ENCODE results near the gene ATF1. TPM values are rescaled to one million over a fixed set of nuclear protein-coding genes. Genes with fewer than 3 reads are reported as not detected.
"Not testable (repeated sequence)": the region's sequence is repeated elsewhere in the genome, so short reads cannot be mapped to it uniquely, and the experiment has no call there.

ATF1 gene
- total and polyA plus RNA-seq, 12 donors = 4.2 to 31.9 (median 23.9) TPM

DNA sequence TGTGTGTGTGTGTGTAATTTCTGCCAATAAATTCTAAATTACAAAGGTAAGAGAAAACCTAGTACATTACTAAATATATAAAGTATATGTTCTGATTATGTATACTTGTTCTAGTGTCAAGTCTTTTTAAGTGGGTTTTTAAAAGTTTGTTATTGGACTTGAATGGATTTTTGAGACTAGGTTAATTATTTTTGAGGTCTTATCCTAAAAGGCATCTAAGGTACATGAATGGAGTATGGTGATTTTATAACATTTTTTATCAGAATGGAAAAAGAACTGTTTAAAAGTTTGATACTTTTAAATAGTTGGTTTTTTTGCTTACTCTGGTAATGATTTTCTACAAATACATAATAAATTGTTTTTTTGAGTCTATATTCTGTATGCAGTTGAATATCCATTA lies 56.3 kb downstream of the ATF1 start:
- intact Hi-C loops (cut with DNase I) = loop anchor here in 5 of 10 donors (5.0 to 10.0 kb wide), 2 partner anchors 53 to 525 kb away; partner anchors contain the start of gene CELA1 (in 5 of the 5)
- Histone ChIP-seq H3K36me3 (peaks cover 0 to 67% (median 25%) of the 10 kb centered on the region in 9 donors), H3K4me3 (no peak overlapping the region), H3K9me3 (no peaks in the 10 kb centered on the region), H3K27ac (no peak overlapping the region), H3K4me1 (peaks cover 0 to 4% (median 0%) of the 10 kb centered on the region in 9 donors), H3K27me3 (no peaks in the 10 kb centered on the region)
- TF ChIP-seq, protein P1, sequence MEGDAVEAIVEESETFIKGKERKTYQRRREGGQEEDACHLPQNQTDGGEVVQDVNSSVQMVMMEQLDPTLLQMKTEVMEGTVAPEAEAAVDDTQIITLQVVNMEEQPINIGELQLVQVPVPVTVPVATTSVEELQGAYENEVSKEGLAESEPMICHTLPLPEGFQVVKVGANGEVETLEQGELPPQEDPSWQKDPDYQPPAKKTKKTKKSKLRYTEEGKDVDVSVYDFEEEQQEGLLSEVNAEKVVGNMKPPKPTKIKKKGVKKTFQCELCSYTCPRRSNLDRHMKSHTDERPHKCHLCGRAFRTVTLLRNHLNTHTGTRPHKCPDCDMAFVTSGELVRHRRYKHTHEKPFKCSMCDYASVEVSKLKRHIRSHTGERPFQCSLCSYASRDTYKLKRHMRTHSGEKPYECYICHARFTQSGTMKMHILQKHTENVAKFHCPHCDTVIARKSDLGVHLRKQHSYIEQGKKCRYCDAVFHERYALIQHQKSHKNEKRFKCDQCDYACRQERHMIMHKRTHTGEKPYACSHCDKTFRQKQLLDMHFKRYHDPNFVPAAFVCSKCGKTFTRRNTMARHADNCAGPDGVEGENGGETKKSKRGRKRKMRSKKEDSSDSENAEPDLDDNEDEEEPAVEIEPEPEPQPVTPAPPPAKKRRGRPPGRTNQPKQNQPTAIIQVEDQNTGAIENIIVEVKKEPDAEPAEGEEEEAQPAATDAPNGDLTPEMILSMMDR (IDR thresholded peaks at IDR 0.05) = no peak
- DNase-seq (no peak), ATAC-seq (no peak)

DNA sequence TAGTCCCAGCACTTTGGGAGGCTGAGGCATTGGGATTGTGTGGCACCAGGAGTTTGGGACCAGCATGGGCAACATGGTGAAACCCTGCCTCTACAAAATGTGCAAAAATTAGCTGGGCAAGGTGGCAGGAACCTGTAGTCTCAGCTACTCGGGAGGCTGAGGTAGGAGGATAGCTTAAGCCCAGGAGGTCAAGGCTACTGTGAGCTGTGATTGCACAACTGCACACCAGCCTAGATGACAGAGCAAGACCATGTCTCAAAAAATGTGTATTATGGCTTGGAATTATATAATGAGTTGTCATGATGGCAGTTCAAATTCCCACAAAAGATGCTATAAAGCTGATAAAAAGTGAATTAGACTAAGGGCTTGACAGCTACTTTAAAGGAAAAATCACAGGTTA lies 58.2 kb downstream of the ATF1 start:
- no peak for DNase-seq
- Histone ChIP-seq H3K27me3 (no peaks in the 10 kb centered on the region), H3K27ac (no peak overlapping the region), H3K4me3 (no peak overlapping the region), H3K4me1 (peaks cover 0 to 14% (median 0%) of the 10 kb centered on the region in 9 donors), H3K36me3 (peaks cover 0 to 48% (median 10%) of the 10 kb centered on the region in 9 donors), H3K9me3 (no peaks in the 10 kb centered on the region)
- ATAC-seq = no peak
- WGBS, 2 donors = 92 to 100% methylated on average over 1 of the region's 1 CpG
- TF ChIP-seq, protein P1 (IDR thresholded peaks at IDR 0.05) = no peak
- intact Hi-C loops (cut with DNase I) = loop anchor here in 5 of 10 donors (5.0 to 10.0 kb wide), 2 partner anchors 55 to 523 kb away; partner anchors contain the start of gene CELA1 (in 5 of the 5)

GRCh38 chr12:50823724-50824123 lies 59.8 kb downstream of the ATF1 start:
- H3K27ac ChIP-seq = not testable (repeated sequence)
- WGBS, 2 donors = 88 to 92% methylated on average over 11 of the region's 11 CpGs

DNA sequence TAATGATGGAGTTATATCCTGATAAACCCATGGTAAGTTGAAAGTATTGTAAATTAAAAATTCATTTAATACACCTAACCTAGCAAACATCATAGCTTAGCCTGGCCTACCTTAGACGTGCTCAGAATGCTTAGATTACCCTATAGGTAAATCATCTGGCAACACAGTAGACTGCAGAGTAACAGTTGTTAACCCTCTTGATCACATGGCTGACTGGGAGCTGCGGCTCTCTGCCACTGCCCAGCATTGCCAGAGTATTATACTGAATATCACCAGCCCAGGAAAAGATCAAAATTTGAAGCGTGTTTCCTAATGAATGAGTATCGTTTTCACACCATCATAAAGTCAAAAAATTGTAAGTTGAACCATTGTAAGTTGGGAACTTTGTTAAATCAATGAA lies 61.0 kb downstream of the ATF1 start:
- DNase-seq (no peak), ATAC-seq (peak; percentile 13 to 60 (median 40))
- TF ChIP-seq, protein P1 (IDR thresholded peaks at IDR 0.05) = no peak
- Histone ChIP-seq H3K27me3 (no peaks in the 10 kb centered on the region), H3K27ac (peak overlapping the region in 6 of 10 donors; percentile 32 to 76 (median 54)), H3K36me3 (peaks cover 0 to 20% (median 0%) of the 10 kb centered on the region in 9 donors), H3K9me3 (no peaks in the 10 kb centered on the region), H3K4me1 (peaks cover 0 to 14% (median 0%) of the 10 kb centered on the region in 9 donors), H3K4me3 (no peak overlapping the region)
- intact Hi-C loops (cut with DNase I) = loop anchor here in 9 of 10 donors (1.0 to 10.0 kb wide), 11 partner anchors 58 to 522 kb away; partner anchors contain the start of gene CELA1 (in 6 of the 9)
- 46 to 48% methylated on average over 4 of the region's 4 CpGs for WGBS, 2 donors

More at GRCh38 chr12:50823724-50824123, 59.8 kb downstream of the ATF1 start:
- not testable (repeated sequence) for H3K27me3 ChIP-seq, ATAC-seq, H3K9me3 ChIP-seq, DNase-seq, H3K4me3 ChIP-seq
- intact Hi-C loops (cut with DNase I) = loop anchor here in 6 of 10 donors (1.0 to 10.0 kb wide), 5 partner anchors 56 to 521 kb away; partner anchors contain the start of gene CELA1 (in 5 of the 6)
- peaks cover 0 to 14% (median 0%) of the 10 kb centered on the region in 9 donors for H3K4me1 ChIP-seq
- H3K36me3 ChIP-seq = peaks cover 0 to 32% (median 8%) of the 10 kb centered on the region in 9 donors

GRCh38 chr12:50825372-50825838 lies 61.5 kb downstream of the ATF1 start:
- DNase-seq (no peak), ATAC-seq (peak; percentile 64 to 93 (median 82))
- Histone ChIP-seq H3K4me1 (peaks cover 0 to 14% (median 0%) of the 10 kb centered on the region in 9 donors), H3K27ac (peak overlapping the region in 6 of 10 donors; percentile 32 to 76 (median 54)), H3K4me3 (no peak overlapping the region), H3K9me3 (no peaks in the 10 kb centered on the region), H3K27me3 (no peaks in the 10 kb centered on the region), H3K36me3 (peaks cover 0 to 15% (median 0%) of the 10 kb centered on the region in 9 donors)
- TF ChIP-seq, protein P1 (IDR thresholded peaks at IDR 0.05) = peak in 8 of 9 donors; percentile 19 to 75 (median 56)
- intact Hi-C loops (cut with DNase I) = loop anchor here in 9 of 10 donors (1.0 to 10.0 kb wide), 10 partner anchors 97 to 522 kb away; partner anchors contain the start of gene CELA1 (in 6 of the 9)
- WGBS, 2 donors = 2 to 7% methylated on average over 2 of the region's 2 CpGs

All from heart right ventricle (tissue), 16 donors.